Duodenal mucosa (tissue), 2 donors: ENCODE results near the gene DPYD.

Experiments
- H3K27ac ChIP-seq: one replicate; pipeline ENCODE4 v1.7.0; 2013; ENCODE audit warnings: low read depth, low read length
- H3K27me3 ChIP-seq, 2 donors: one replicate each; pipeline ENCODE4 v1.7.0; 2013; ENCODE audit warnings: low read length in 2 of 2, control low read depth in 1 of 2; ENCODE audit not compliant: insufficient read depth in 2 of 2, control insufficient read depth in 1 of 2
- H3K36me3 ChIP-seq, 2 donors: one replicate each; pipeline ENCODE4 v1.7.0; 2013; ENCODE audit warnings: low read length in 2 of 2, control low read depth in 1 of 2; ENCODE audit not compliant: insufficient read depth in 2 of 2, control insufficient read depth in 1 of 2
- H3K4me1 ChIP-seq, 2 donors: one replicate each; pipeline ENCODE4 v1.7.0; 2013; ENCODE audit warnings: low read length in 2 of 2, control low read depth in 1 of 2; ENCODE audit not compliant: insufficient read depth in 2 of 2, control insufficient read depth in 1 of 2
- H3K4me3 ChIP-seq, 2 donors: one replicate each; pipeline ENCODE4 v1.7.0; 2013; ENCODE audit warnings: low read length in 2 of 2, low read depth in 1 of 2
- H3K9ac ChIP-seq, 2 donors: one replicate each; pipeline ENCODE4 v1.7.0; 2013; ENCODE audit warnings: low read length in 2 of 2, low read depth in 1 of 2
- H3K9me3 ChIP-seq, 2 donors: one replicate each; pipeline ENCODE4 v1.7.0; 2013; ENCODE audit warnings: low read length in 2 of 2, control low read depth in 1 of 2; ENCODE audit not compliant: control insufficient read depth in 1 of 2

The DPYD gene

GRCh38 chr1:97738270-97738669 is 182.6 kb downstream of the DPYD start:
- Histone ChIP-seq H3K36me3 (peaks cover 0 to 2% of the 10 kb centered on the region in 2 donors), H3K27ac (no peak overlapping the region), H3K9me3 (no peaks in the 10 kb centered on the region), H3K27me3 (no peaks in the 10 kb centered on the region), H3K4me1 (peaks cover 0 to 1% of the 10 kb centered on the region in 2 donors), H3K9ac (no peak overlapping the region), H3K4me3 (no peak overlapping the region)

DNA sequence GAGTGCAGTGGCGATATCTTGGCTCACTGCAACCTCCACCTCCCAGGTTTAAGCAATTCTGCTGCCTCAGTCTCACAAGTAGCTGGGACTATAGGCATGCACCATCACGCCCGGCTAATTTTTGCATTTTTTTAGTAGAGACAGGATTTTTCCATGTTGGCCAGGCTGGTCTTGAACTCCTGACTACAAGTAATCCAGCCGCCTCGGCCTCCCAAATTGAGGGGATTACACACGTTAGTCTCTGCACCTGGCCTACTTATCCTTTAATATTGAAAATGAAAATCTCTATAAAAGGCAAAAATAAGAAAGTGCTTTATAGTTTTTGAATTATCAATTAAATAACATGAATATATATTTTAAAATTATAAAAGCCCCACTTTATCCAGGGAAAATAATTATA is 190.6 kb downstream of the DPYD start:
- Histone ChIP-seq H3K36me3 (no peaks in the 10 kb centered on the region), H3K27me3 (no peaks in the 10 kb centered on the region), H3K4me3 (no peak overlapping the region), H3K9me3 (no peaks in the 10 kb centered on the region), H3K27ac (no peak overlapping the region), H3K9ac (no peak overlapping the region), H3K4me1 (no peaks in the 10 kb centered on the region)

GRCh38 chr1:97728436-97728835 is 192.4 kb downstream of the DPYD start:
- no peak overlapping the region for H3K4me3 ChIP-seq
- H3K9me3 ChIP-seq = no peaks in the 10 kb centered on the region
- H3K27ac ChIP-seq = no peak overlapping the region
- no peak overlapping the region for H3K9ac ChIP-seq
- H3K36me3 ChIP-seq = no peaks in the 10 kb centered on the region
- no peaks in the 10 kb centered on the region for H3K27me3 ChIP-seq
- H3K4me1 ChIP-seq = no peaks in the 10 kb centered on the region

- Histone ChIP-seq H3K9ac (no peak overlapping the region), H3K27me3 (no peaks in the 10 kb centered on the region), H3K27ac (no peak overlapping the region), H3K9me3 (no peaks in the 10 kb centered on the region), H3K4me3 (no peak overlapping the region), H3K4me1 (peaks cover 0 to 3% of the 10 kb centered on the region in 2 donors), H3K36me3 (no peaks in the 10 kb centered on the region)
Observed at GRCh38 chr1:97727029-97727428, 193.8 kb downstream of the DPYD start.

- peaks cover 0 to 3% of the 10 kb centered on the region in 2 donors for H3K4me1 ChIP-seq
- H3K36me3 ChIP-seq = no peaks in the 10 kb centered on the region
- H3K27ac ChIP-seq = no peak overlapping the region
- H3K9ac ChIP-seq = no peak overlapping the region
- H3K27me3 ChIP-seq = no peaks in the 10 kb centered on the region
- H3K9me3 ChIP-seq = no peaks in the 10 kb centered on the region
- no peak overlapping the region for H3K4me3 ChIP-seq
Observed at GRCh38 chr1:97726386-97726785, 194.4 kb downstream of the DPYD start.

DNA sequence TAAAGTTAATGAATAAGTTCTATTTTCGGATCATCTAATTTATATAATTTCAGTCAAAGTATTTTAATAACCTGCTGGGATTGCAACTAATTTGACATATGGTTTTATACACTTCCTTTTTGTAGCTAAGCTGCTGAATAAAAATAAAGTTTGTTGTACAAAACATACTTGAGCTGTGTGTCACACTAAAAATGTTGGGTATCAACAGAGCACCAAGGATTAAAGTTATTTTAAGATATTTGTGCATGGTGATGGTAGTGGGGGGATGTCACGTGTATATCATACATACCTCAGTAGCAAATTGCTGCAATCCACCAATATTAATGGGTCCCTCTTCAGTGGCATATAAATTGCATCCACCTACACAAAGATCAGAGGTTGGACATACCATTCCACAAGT is 199.6 kb downstream of the DPYD start:
- Histone ChIP-seq H3K4me1 (peaks cover 0 to 8% of the 10 kb centered on the region in 2 donors), H3K27me3 (no peaks in the 10 kb centered on the region), H3K9ac (no peak overlapping the region), H3K36me3 (peaks cover 0 to 3% of the 10 kb centered on the region in 2 donors), H3K9me3 (no peaks in the 10 kb centered on the region), H3K27ac (no peak overlapping the region), H3K4me3 (no peak overlapping the region)

- H3K27me3 ChIP-seq = no peaks in the 10 kb centered on the region
- H3K9me3 ChIP-seq = no peaks in the 10 kb centered on the region
- H3K4me1 ChIP-seq = no peaks in the 10 kb centered on the region
- H3K4me3 ChIP-seq = no peak overlapping the region
- no peak overlapping the region for H3K27ac ChIP-seq
- peaks cover 0 to 3% of the 10 kb centered on the region in 2 donors for H3K36me3 ChIP-seq
- no peak overlapping the region for H3K9ac ChIP-seq
Observed at GRCh38 chr1:97712980-97713379, 207.9 kb downstream of the DPYD start.

- H3K4me3 ChIP-seq = no peak overlapping the region
- no peaks in the 10 kb centered on the region for H3K4me1 ChIP-seq
- no peaks in the 10 kb centered on the region for H3K27me3 ChIP-seq
- no peak overlapping the region for H3K27ac ChIP-seq
- no peak overlapping the region for H3K9ac ChIP-seq
- H3K36me3 ChIP-seq = no peaks in the 10 kb centered on the region
- no peaks in the 10 kb centered on the region for H3K9me3 ChIP-seq
Observed at GRCh38 chr1:97711858-97712257, 209.0 kb downstream of the DPYD start.

GRCh38 chr1:97693601-97694000 is 227.2 kb downstream of the DPYD start:
- H3K27me3 ChIP-seq = no peaks in the 10 kb centered on the region
- H3K4me3 ChIP-seq = no peak overlapping the region
- no peak overlapping the region for H3K9ac ChIP-seq
- H3K36me3 ChIP-seq = no peaks in the 10 kb centered on the region
- H3K27ac ChIP-seq = no peak overlapping the region
- no peaks in the 10 kb centered on the region for H3K9me3 ChIP-seq
- no peaks in the 10 kb centered on the region for H3K4me1 ChIP-seq

GRCh38 chr1:97691325-97691724 is 229.5 kb downstream of the DPYD start:
- Histone ChIP-seq H3K4me1 (no peaks in the 10 kb centered on the region), H3K27me3 (no peaks in the 10 kb centered on the region), H3K9ac (no peak overlapping the region), H3K4me3 (no peak overlapping the region), H3K9me3 (no peaks in the 10 kb centered on the region), H3K36me3 (peaks cover 0 to 4% of the 10 kb centered on the region in 2 donors), H3K27ac (no peak overlapping the region)

GRCh38 chr1:97685360-97685759 is 235.5 kb downstream of the DPYD start:
- Histone ChIP-seq H3K9me3 (no peaks in the 10 kb centered on the region), H3K36me3 (peaks cover 0 to 6% of the 10 kb centered on the region in 2 donors), H3K9ac (no peak overlapping the region)

More at GRCh38 chr1:97685360-97685759, 235.5 kb downstream of the DPYD start:
- Histone ChIP-seq H3K4me1 (no peaks in the 10 kb centered on the region), H3K4me3 (no peak overlapping the region), H3K27me3 (no peaks in the 10 kb centered on the region), H3K27ac (no peak overlapping the region)
